PC-3 (cell line): Measurements from ENCODE around the gene GRK3.

Source experiments
- CTCF ChIP-seq: fragments of 300-600 bp; sonication (generic); conservative IDR thresholded peaks from 2 replicates; pipeline ENCODE4 v1.5.1; 2017; ENCODE audit warnings: antibody characterized with exemption, low read depth, mild to moderate bottlenecking, low read length
- EZH2 ChIP-seq: fragments of 300-600 bp; sonication (generic); IDR thresholded peaks from one replicate; pipeline ENCODE4 v1.6.1; 2017; ENCODE audit warnings: antibody characterized with exemption, mild to moderate bottlenecking, low read length; ENCODE audit not compliant: unreplicated experiment
- EZH2phosphoT487 ChIP-seq: fragments of 300-600 bp; sonication (generic); IDR thresholded peaks from 2 replicates; pipeline ENCODE4 v1.6.1; 2018; ENCODE audit warnings: mild to moderate bottlenecking, antibody characterized with exemption, low read length, borderline replicate concordance

GRCh38 chr22:25702571-25703167 is 138.2 kb downstream of the GRK3 start:
- no peak for TF ChIP-seq CTCF
- TF ChIP-seq EZH2: no peak
- no peak for TF ChIP-seq EZH2phosphoT487
